Panc1 (cell line): Measurements from ENCODE around the gene SEL1L3. TPM values are rescaled to one million over a fixed set of nuclear protein-coding genes. Genes with fewer than 3 reads are reported as not detected.

ENCODE experiments used
- ATAC-seq: fragments of 200-7000 bp; cut with Tn5 transposase; 2 replicates; pipeline ENCODE4 v1.9.1; 2020; ENCODE audit warnings: mild to moderate bottlenecking, moderate library complexity
- BruUV-seq: library from RNA; stranded (reverse); fragments of 400-500 nt; replicated peaks from 2 replicates; lab custom pipeline; 2021; lab: Mats Ljungman, UMichigan
- CTCF ChIA-PET: fragments of 300-600 bp; sonication (Branson Sonifier 250); formaldehyde crosslinking; loops from one replicate; lab custom pipeline; 2022; ENCODE audit warnings: antibody characterized with exemption; lab: Charles Lee
- POLR2A ChIA-PET: fragments of 300-600 bp; sonication (Branson Sonifier 250); formaldehyde crosslinking; loops from one replicate; lab custom pipeline; 2022; ENCODE audit warnings: antibody characterized with exemption; lab: Charles Lee
- DNase-seq: peaks from one replicate; pipeline ENCODE4 v3.0.0-alpha.2; 2010; ENCODE audit warnings: low read depth, low spot score
- H3K27ac ChIP-seq: 2 replicates; pipeline ENCODE4 v1.5.1; 2011; ENCODE audit warnings: mild to moderate bottlenecking, low read length, inconsistent platforms
- H3K27me3 ChIP-seq: fragments of 200-500 bp; sonication (Bioruptor generic); 2 replicates; pipeline ENCODE4 v1.6.0; 2014; ENCODE audit warnings: low read length, inconsistent platforms; ENCODE audit not compliant: control insufficient read depth, insufficient read depth
- H3K36me3 ChIP-seq: fragments of 200-500 bp; sonication (Bioruptor generic); 2 replicates; pipeline ENCODE4 v1.5.1; 2014; ENCODE audit warnings: inconsistent platforms, mild to moderate bottlenecking, low read length, moderate library complexity; ENCODE audit not compliant: control insufficient read depth, insufficient read depth
- H3K4me1 ChIP-seq: 2 replicates; pipeline ENCODE4 v1.5.1; 2011; ENCODE audit warnings: inconsistent platforms, mild to moderate bottlenecking, low read length, moderate library complexity; ENCODE audit not compliant: control insufficient read depth, insufficient read depth
- H3K4me3 ChIP-seq, 2 experiments: 2 replicates each; pipeline ENCODE4 v1.5.1; 2011 to 2012; ENCODE audit warnings: low read depth in 2 of 2, low read length in 2 of 2, mild to moderate bottlenecking in 2 of 2, inconsistent platforms in 1 of 2, moderate library complexity in 1 of 2
- H3K9me3 ChIP-seq: fragments of 200-500 bp; sonication (Bioruptor generic); 2 replicates; pipeline ENCODE4 v1.5.1; 2014; ENCODE audit warnings: low read depth, mild to moderate bottlenecking, inconsistent platforms, low read length, moderate library complexity; ENCODE audit not compliant: control insufficient read depth, insufficient read depth
- CTCF ChIP-seq: fragments of 450-650 bp; IDR thresholded peaks from 2 replicates; pipeline ENCODE4 v1.5.1; 2017; ENCODE audit warnings: mild to moderate bottlenecking
- POLR2AphosphoS5 ChIP-seq: IDR thresholded peaks from 2 replicates; pipeline ENCODE4 v1.6.1; 2012; ENCODE audit warnings: mild to moderate bottlenecking, low read depth, low read length, moderate library complexity
- REST ChIP-seq, 2 experiments: IDR thresholded peaks; 2 replicates each; pipeline ENCODE4 v1.6.1; 2011 to 2012; ENCODE audit warnings: low read depth in 2 of 2, control low read depth in 1 of 2, low read length in 1 of 2, mild to moderate bottlenecking in 1 of 2, moderate library complexity in 1 of 2; ENCODE audit not compliant: insufficient read depth in 1 of 2
- SIN3A ChIP-seq: IDR thresholded peaks from 2 replicates; pipeline ENCODE4 v1.6.1; 2012; ENCODE audit warnings: low read depth, mild to moderate bottlenecking, low read length, moderate library complexity, borderline replicate concordance; ENCODE audit not compliant: insufficient read depth
- TCF7L2 ChIP-seq: IDR thresholded peaks from 2 replicates; pipeline ENCODE4 v1.6.1; 2011; ENCODE audit warnings: mild to moderate bottlenecking, low read depth, low read length, inconsistent platforms
- in situ Hi-C: cut with HindIII; loops from 2 replicates; pipeline ENCODE4 v1.10.0; 2016; ENCODE audit warnings: low sequenced_read_pairs, low pct_unique_long_range_greater_than_20kb
- intact Hi-C: fragments of 100-400 bp; cut with micrococcal nuclease; formaldehyde crosslinking; loops from one replicate; pipeline ENCODE4 v1.10.0; 2022; ENCODE audit not compliant: unreplicated experiment
- total RNA-seq: library from RNA; stranded (reverse); gene quantifications from one replicate; pipeline ENCODE4 v1.2.1, GENCODE V29; 2021; ENCODE audit not compliant: unreplicated experiment

SEL1L3 gene
- total RNA-seq, 1 experiment from 2014 or later, result 1.1 TPM

- no TSS peak for BruUV-seq
- Histone ChIP-seq H3K9me3 (no peaks in the 10 kb centered on the region), H3K27ac (no peak overlapping the region), H3K27me3 (no peaks in the 10 kb centered on the region), H3K4me1 (no peaks in the 10 kb centered on the region), H3K4me3 (no peak overlapping the region), H3K36me3 (no peaks in the 10 kb centered on the region)
- POLR2A ChIA-PET, result no interaction called here
- ATAC-seq (no peak), DNase-seq (no peak)
- CTCF ChIA-PET, result no interaction called here
- in situ Hi-C loops, result no loop called here
- intact Hi-C loops, result no loop called here
- TF ChIP-seq REST (IDR thresholded peaks at IDR 0.05; ENCODE audit: insufficient read depth in 1 of 2, low read depth in 2 of 2, low read length in 1 of 2) (no peak), SIN3A (no peak), TCF7L2 (no peak), CTCF (no peak), POLR2AphosphoS5 (no peak)
These were observed 62.5 kb downstream of the SEL1L3 start for GRCh38 chr4:25800245-25800644.

- Histone ChIP-seq H3K36me3 (no peaks in the 10 kb centered on the region), H3K4me3 (no peak overlapping the region), H3K27ac (no peak overlapping the region), H3K9me3 (no peaks in the 10 kb centered on the region), H3K27me3 (no peaks in the 10 kb centered on the region), H3K4me1 (no peaks in the 10 kb centered on the region)
- ATAC-seq (no peak), DNase-seq (no peak)
- intact Hi-C loops (no loop called here), in situ Hi-C loops (no loop called here)
- BruUV-seq, result no TSS peak
- ChIA-PET CTCF (no interaction called here), POLR2A (no interaction called here)
- TF ChIP-seq TCF7L2 (no peak), CTCF (no peak), SIN3A (no peak), POLR2AphosphoS5 (no peak), REST (IDR thresholded peaks at IDR 0.05; ENCODE audit: insufficient read depth in 1 of 2, low read depth in 2 of 2, low read length in 1 of 2) (no peak)
These were observed 63.3 kb downstream of the SEL1L3 start for GRCh38 chr4:25799522-25799921.
